ENCODE results near the gene ENSA. TPM values are rescaled to one million over a fixed set of nuclear protein-coding genes. Genes with fewer than 3 reads are reported as not detected.
"Not testable (repeated sequence)": the region's sequence is repeated elsewhere in the genome, so short reads cannot be mapped to it uniquely, and the experiment has no call there.

Gene ENSA
- total and polyA plus RNA-seq, 12 donors = 91.8 to 215 (median 112) TPM

- DNase-seq = no peak
- Histone ChIP-seq H3K27ac (no peak overlapping the region), H3K4me3 (no peak overlapping the region), H3K36me3 (replicated peaks in 1 of 2) (peaks cover 0 to 19% of the 10 kb centered on the region in 2 donors), H3K9me3 (replicated peaks in 1 of 3) (no peaks in the 10 kb centered on the region), H3K27me3 (no peaks in the 10 kb centered on the region), H3K4me1 (replicated peaks in 1 of 2) (peaks cover 0 to 6% of the 10 kb centered on the region in 2 donors)
- TF ChIP-seq POLR2A (IDR thresholded peaks at IDR 0.05) = no peak
- no peak for TF ChIP-seq CTCF (IDR thresholded peaks at IDR 0.05)
- 85 to 95% (median 90%) methylated on average over 7 of the region's 7 CpGs for WGBS, 4 donors
- intact Hi-C loops (cut with DNase I) = no loop called here
Measured at GRCh38 chr1:150663321-150663720, 33.9 kb upstream of the ENSA start.

GRCh38 chr1:150662811-150663210, 33.4 kb upstream of the ENSA start:
- Histone ChIP-seq H3K27ac (no peak overlapping the region), H3K9me3 (replicated peaks in 1 of 3) (no peaks in the 10 kb centered on the region), H3K36me3 (replicated peaks in 1 of 2) (peaks cover 0 to 19% of the 10 kb centered on the region in 2 donors), H3K4me3 (no peak overlapping the region), H3K27me3 (no peaks in the 10 kb centered on the region), H3K4me1 (replicated peaks in 1 of 2) (peaks cover 0 to 6% of the 10 kb centered on the region in 2 donors)
- WGBS, 4 donors = 96 to 97% (median 97%) methylated on average over 9 of the region's 9 CpGs
- DNase-seq = no peak
- no peak for TF ChIP-seq POLR2A (IDR thresholded peaks at IDR 0.05)
- TF ChIP-seq CTCF (IDR thresholded peaks at IDR 0.05) = no peak
- intact Hi-C loops (cut with DNase I) = no loop called here

- peaks cover 0 to 19% of the 10 kb centered on the region in 2 donors for H3K36me3 ChIP-seq (replicated peaks in 1 of 2)
- no peak overlapping the region for H3K4me3 ChIP-seq
- DNase-seq = no peak
- no peaks in the 10 kb centered on the region for H3K27me3 ChIP-seq
- H3K9me3 ChIP-seq (replicated peaks in 1 of 3) = no peaks in the 10 kb centered on the region
- no peak for TF ChIP-seq CTCF (IDR thresholded peaks at IDR 0.05)
- no peak for TF ChIP-seq POLR2A (IDR thresholded peaks at IDR 0.05)
- H3K27ac ChIP-seq = no peak overlapping the region
- H3K4me1 ChIP-seq (replicated peaks in 1 of 2) = peaks cover 0 to 6% of the 10 kb centered on the region in 2 donors
- intact Hi-C loops (cut with DNase I) = no loop called here
- WGBS, 4 donors = 90 to 96% (median 93%) methylated on average over 5 of the region's 5 CpGs
Measured at GRCh38 chr1:150661156-150661555, 31.7 kb upstream of the ENSA start.

DNA sequence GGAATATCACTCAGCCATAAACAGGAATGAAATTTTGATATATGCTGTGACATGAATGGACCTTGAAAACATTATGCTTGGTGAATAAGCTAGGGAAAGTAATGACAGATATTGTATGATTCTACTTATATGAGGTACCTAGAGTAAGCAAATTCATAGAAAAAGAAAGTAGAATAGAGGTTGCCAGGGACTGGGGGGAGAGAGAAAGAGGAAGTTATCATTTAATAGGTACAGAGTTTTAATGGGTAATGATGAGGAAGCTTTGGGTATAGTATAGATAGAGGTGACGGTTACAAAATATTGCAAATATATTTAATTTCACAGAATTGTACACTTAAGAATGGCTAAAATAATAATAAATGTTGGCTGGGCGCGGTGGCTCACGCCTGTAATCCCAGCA, 31.2 kb upstream of the ENSA start:
- Histone ChIP-seq H3K4me1 (replicated peaks in 1 of 2) (peaks cover 0 to 1% of the 10 kb centered on the region in 2 donors), H3K4me3 (no peak overlapping the region), H3K36me3 (replicated peaks in 1 of 2) (peaks cover 0 to 19% of the 10 kb centered on the region in 2 donors), H3K9me3 (replicated peaks in 1 of 3) (no peaks in the 10 kb centered on the region), H3K27me3 (no peaks in the 10 kb centered on the region), H3K27ac (no peak overlapping the region)
- intact Hi-C loops (cut with DNase I) = no loop called here
- 82 to 97% (median 86%) methylated on average over 4 of the region's 4 CpGs for WGBS, 4 donors
- no peak for DNase-seq
- TF ChIP-seq CTCF (IDR thresholded peaks at IDR 0.05) = no peak
- no peak for TF ChIP-seq POLR2A (IDR thresholded peaks at IDR 0.05)

GRCh38 chr1:150657064-150657463, 27.7 kb upstream of the ENSA start:
- WGBS, 4 donors = 88 to 98% (median 93%) methylated on average over 4 of the region's 4 CpGs
- not testable (repeated sequence) for DNase-seq

GRCh38 chr1:150654635-150655034, 25.2 kb upstream of the ENSA start:
- H3K9me3 ChIP-seq (replicated peaks in 1 of 3); H3K36me3 ChIP-seq (replicated peaks in 1 of 2); intact Hi-C loops (cut with DNase I); H3K27ac ChIP-seq; H3K27me3 ChIP-seq; DNase-seq; H3K4me3 ChIP-seq; H3K4me1 ChIP-seq (replicated peaks in 1 of 2): not testable (repeated sequence)
- 92 to 97% (median 97%) methylated on average over 10 of the region's 10 CpGs for WGBS, 4 donors

More at GRCh38 chr1:150657064-150657463, 27.7 kb upstream of the ENSA start:
- intact Hi-C loops (cut with DNase I); H3K27ac ChIP-seq; H3K27me3 ChIP-seq; H3K9me3 ChIP-seq (replicated peaks in 1 of 3); H3K4me1 ChIP-seq (replicated peaks in 1 of 2); H3K4me3 ChIP-seq: not testable (repeated sequence)
- H3K36me3 ChIP-seq (replicated peaks in 1 of 2) = peaks cover 0 to 17% of the 10 kb centered on the region in 2 donors

Data from adrenal gland (tissue), 12 donors.